Trophoblast cell (in vitro differentiated cells and primary cell): ENCODE results near the gene A4GNT.

Experiments
- DNase-seq, 2 donors: peaks; one replicate each; pipeline ENCODE4 v3.0.0-alpha.2; 2016
- H2AFZ ChIP-seq: 2 replicates; pipeline ENCODE4 v1.6.1; 2013; ENCODE audit warnings: low read length, moderate library complexity, mild to moderate bottlenecking; ENCODE audit not compliant: insufficient read depth, poor library complexity
- H2AK5ac ChIP-seq: 2 replicates; pipeline ENCODE4 v1.6.1; 2013; ENCODE audit warnings: mild to moderate bottlenecking, low read length
- H2BK120ac ChIP-seq: 2 replicates; pipeline ENCODE4 v1.6.1; 2013; ENCODE audit warnings: low read length, mild to moderate bottlenecking, moderate library complexity; ENCODE audit not compliant: insufficient read depth, poor library complexity
- H2BK12ac ChIP-seq: 2 replicates; pipeline ENCODE4 v1.6.1; 2013; ENCODE audit warnings: mild to moderate bottlenecking, low read length, moderate library complexity
- H2BK5ac ChIP-seq: 2 replicates; pipeline ENCODE4 v1.6.1; 2013; ENCODE audit warnings: low read length, low read depth, moderate library complexity, mild to moderate bottlenecking; ENCODE audit not compliant: poor library complexity
- H3K14ac ChIP-seq: 2 replicates; pipeline ENCODE4 v1.6.1; 2013; ENCODE audit warnings: mild to moderate bottlenecking, low read length
- H3K18ac ChIP-seq: 2 replicates; pipeline ENCODE4 v1.6.1; 2013; ENCODE audit warnings: mild to moderate bottlenecking, low read length
- H3K23ac ChIP-seq: 2 replicates; pipeline ENCODE4 v1.6.1; 2013; ENCODE audit warnings: low read length
- H3K27ac ChIP-seq: 2 replicates; pipeline ENCODE4 v1.5.1; 2013; ENCODE audit warnings: low read depth, mild to moderate bottlenecking, inconsistent platforms, low read length, moderate library complexity
- H3K27me3 ChIP-seq: 2 replicates; pipeline ENCODE4 v1.6.1; 2013; ENCODE audit warnings: inconsistent platforms, mild to moderate bottlenecking, low read length, moderate library complexity; ENCODE audit not compliant: insufficient read depth
- H3K36me3 ChIP-seq, 2 experiments: 1 replicate in 1 of 2; 2 replicates in 1 of 2; pipeline ENCODE4 v1.6.1; 2013; ENCODE audit warnings: low read length in 2 of 2, mild to moderate bottlenecking in 2 of 2, moderate library complexity in 1 of 2; ENCODE audit not compliant: insufficient read depth in 2 of 2, control insufficient read depth in 1 of 2
- H3K4ac ChIP-seq: 2 replicates; pipeline ENCODE4 v1.6.1; 2013; ENCODE audit warnings: low read depth, mild to moderate bottlenecking, low read length, moderate library complexity
- H3K4me1 ChIP-seq, 2 experiments: 1 replicate in 1 of 2; 2 replicates in 1 of 2; pipeline ENCODE4 v1.6.1; 2013; ENCODE audit warnings: low read length in 2 of 2, mild to moderate bottlenecking in 2 of 2, moderate library complexity in 1 of 2; ENCODE audit not compliant: insufficient read depth in 2 of 2, control insufficient read depth in 1 of 2
- H3K4me2 ChIP-seq: 2 replicates; pipeline ENCODE4 v1.6.1; 2013; ENCODE audit warnings: inconsistent platforms, mild to moderate bottlenecking, low read length, moderate library complexity
- H3K4me3 ChIP-seq: 2 replicates; pipeline ENCODE4 v1.5.1; 2013; ENCODE audit warnings: mild to moderate bottlenecking, low read depth, low read length, inconsistent platforms
- H3K79me1 ChIP-seq: one replicate; pipeline ENCODE4 v1.6.1; 2013; ENCODE audit warnings: low read length
- H3K79me2 ChIP-seq: 2 replicates; pipeline ENCODE4 v1.6.1; 2013; ENCODE audit warnings: low read length, mild to moderate bottlenecking; ENCODE audit not compliant: control insufficient read depth, insufficient read depth, poor library complexity
- H3K9ac ChIP-seq: 2 replicates; pipeline ENCODE4 v1.6.1; 2013; ENCODE audit warnings: mild to moderate bottlenecking, low read length
- H3K9me3 ChIP-seq: 2 replicates; pipeline ENCODE4 v1.6.1; 2013; ENCODE audit warnings: low read depth, mild to moderate bottlenecking, control low read depth, inconsistent platforms, low read length; ENCODE audit not compliant: insufficient read depth
- H4K12ac ChIP-seq: 2 replicates; pipeline ENCODE4 v1.6.1; 2013; ENCODE audit warnings: low read depth, mild to moderate bottlenecking, low read length, moderate library complexity
- H4K8ac ChIP-seq: 2 replicates; pipeline ENCODE4 v1.6.1; 2013; ENCODE audit warnings: low read depth, mild to moderate bottlenecking, low read length, moderate library complexity
- H4K91ac ChIP-seq: one replicate; pipeline ENCODE4 v1.6.1; 2013; ENCODE audit warnings: low read depth, mild to moderate bottlenecking, low read length, moderate library complexity
- WGBS: extraction: QIAGEN DNeasy Blood & Tissue Kit; methylation state at CpG from one replicate; pipeline ENCODE4 v1.1.7; 2013; ENCODE audit warnings: missing lambda C conversion rate; ENCODE audit not compliant: insufficient read length, insufficient coverage; ENCODE audit errors: extremely low coverage; 5-methylcytosine and 5-hydroxymethylcytosine counted together

The A4GNT gene

GRCh38 chr3:138127636-138128365 lies 4.4 kb downstream of the A4GNT start:
- Histone ChIP-seq H3K27ac (no peak overlapping the region), H2BK120ac (no peak overlapping the region), H3K4me1 (peaks cover 0 to 2% of the 10 kb centered on the region in 2 experiments), H3K14ac (no peak overlapping the region), H3K4me3 (no peak overlapping the region), H3K4me2 (no peak overlapping the region), H3K4ac (no peak overlapping the region), H2BK5ac (no peak overlapping the region), H4K12ac (no peak overlapping the region), H2BK12ac (no peak overlapping the region), H2AK5ac (no peak overlapping the region), H3K9ac (no peak overlapping the region), H3K27me3 (no peaks in the 10 kb centered on the region), H2AFZ (no peak overlapping the region), H3K18ac (no peak overlapping the region), H3K9me3 (peaks cover 2% of the 10 kb centered on the region), H3K36me3 (no peaks in the 10 kb centered on the region), H3K79me2 (no peaks in the 10 kb centered on the region), H4K8ac (no peak overlapping the region), H3K23ac (no peak overlapping the region), H4K91ac (no peak overlapping the region), H3K79me1 (no peaks in the 10 kb centered on the region)
- WGBS = no CpG with 5 or more reads among the region's 1 CpG
- DNase-seq = no peak

GRCh38 chr3:138125548-138126221 lies 6.5 kb downstream of the A4GNT start:
- H4K91ac ChIP-seq = no peak overlapping the region
- H3K4me3 ChIP-seq = no peak overlapping the region
- no peak overlapping the region for H3K4ac ChIP-seq
- no peak overlapping the region for H3K18ac ChIP-seq
- no peaks in the 10 kb centered on the region for H3K27me3 ChIP-seq
- no peaks in the 10 kb centered on the region for H3K36me3 ChIP-seq
- no peak overlapping the region for H2BK12ac ChIP-seq
- WGBS = no CpG with 5 or more reads among the region's 5 CpGs
- H2AK5ac ChIP-seq = no peak overlapping the region
- DNase-seq = peak in 1 of 2 donors; percentile 12
- no peak overlapping the region for H2BK120ac ChIP-seq
- H3K9ac ChIP-seq = no peak overlapping the region
- H3K27ac ChIP-seq = peak overlapping the region; percentile 79
- H3K4me2 ChIP-seq = peak overlapping the region; percentile 36
- no peak overlapping the region for H2AFZ ChIP-seq
- H3K14ac ChIP-seq = no peak overlapping the region
- H3K79me2 ChIP-seq = no peaks in the 10 kb centered on the region
- H2BK5ac ChIP-seq = peak overlapping the region; percentile 16
- H3K23ac ChIP-seq = no peak overlapping the region
- peaks cover 2% of the 10 kb centered on the region for H3K9me3 ChIP-seq
- no peak overlapping the region for H4K8ac ChIP-seq
- no peaks in the 10 kb centered on the region for H3K79me1 ChIP-seq
- no peak overlapping the region for H4K12ac ChIP-seq
- H3K4me1 ChIP-seq = peaks cover 0 to 2% of the 10 kb centered on the region in 2 experiments

DNA sequence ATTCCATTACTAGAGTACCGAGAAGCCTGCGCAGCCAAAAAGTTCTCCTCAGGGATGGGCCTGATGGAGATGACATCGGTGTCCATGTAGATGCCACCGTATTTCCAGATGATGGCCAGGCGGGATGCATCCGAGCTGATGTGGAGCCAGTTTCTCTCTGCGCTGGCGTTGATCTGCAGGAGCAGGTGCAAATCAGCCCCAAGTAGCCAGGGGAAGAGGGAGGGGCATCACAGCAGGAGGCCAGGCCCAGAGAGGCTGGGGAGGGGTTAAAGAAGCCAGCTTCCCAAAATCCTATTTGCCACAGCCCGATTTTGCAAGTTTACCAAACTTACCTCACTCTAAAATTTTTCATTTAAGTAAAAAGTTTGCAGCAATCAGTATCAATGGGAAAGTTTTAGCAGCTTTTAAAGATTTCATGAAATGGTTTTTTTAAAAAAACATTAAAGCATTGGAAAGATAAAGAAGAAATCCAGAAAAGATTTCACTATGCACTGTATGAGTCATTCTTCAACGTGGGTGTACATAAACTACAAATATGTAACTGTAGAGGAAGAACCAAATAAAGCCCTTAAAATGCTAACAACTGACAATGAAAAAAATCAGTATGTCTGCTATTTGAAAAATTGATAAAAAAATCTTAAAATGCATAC lies 7.4 kb downstream of the A4GNT start:
- Histone ChIP-seq H2BK5ac (no peak overlapping the region), H3K27me3 (no peaks in the 10 kb centered on the region), H3K23ac (no peak overlapping the region), H4K8ac (no peak overlapping the region), H3K79me2 (no peaks in the 10 kb centered on the region), H4K12ac (no peak overlapping the region), H2AK5ac (no peak overlapping the region), H3K4me2 (no peak overlapping the region), H3K18ac (no peak overlapping the region), H2BK12ac (no peak overlapping the region), H3K9me3 (peaks cover 2% of the 10 kb centered on the region), H2AFZ (no peak overlapping the region), H3K4me3 (no peak overlapping the region), H3K14ac (no peak overlapping the region), H3K79me1 (no peaks in the 10 kb centered on the region), H3K9ac (no peak overlapping the region), H3K36me3 (no peaks in the 10 kb centered on the region), H2BK120ac (no peak overlapping the region), H3K27ac (no peak overlapping the region), H3K4ac (no peak overlapping the region), H4K91ac (no peak overlapping the region), H3K4me1 (peaks cover 0 to 2% of the 10 kb centered on the region in 2 experiments)
- peak in 1 of 2 donors; percentile 11 for DNase-seq
- WGBS = no CpG with 5 or more reads among the region's 10 CpGs

DNA sequence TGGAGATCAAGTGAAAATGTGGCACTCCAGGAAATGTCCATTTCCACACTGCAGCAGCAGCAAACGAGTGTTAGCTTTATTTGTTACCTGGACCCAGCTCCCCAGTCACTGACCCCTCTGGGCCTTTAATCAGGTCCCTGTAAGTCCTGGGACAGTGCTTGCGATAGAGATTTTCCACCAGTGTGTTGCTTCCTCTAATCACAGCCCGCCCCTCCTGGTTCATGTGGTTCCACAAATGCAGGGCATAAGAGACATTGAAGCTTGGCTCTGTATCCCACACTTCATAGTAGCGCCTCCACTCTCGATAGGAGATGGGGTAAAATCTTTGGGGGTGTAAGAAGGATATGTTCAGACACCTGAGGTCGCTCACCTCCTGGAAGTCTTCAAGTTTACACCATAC lies 8.0 kb downstream of the A4GNT start:
- Histone ChIP-seq H3K27me3 (no peaks in the 10 kb centered on the region), H2BK12ac (no peak overlapping the region), H3K4me3 (no peak overlapping the region), H2BK120ac (no peak overlapping the region), H3K27ac (no peak overlapping the region), H3K4me1 (peaks cover 0 to 2% of the 10 kb centered on the region in 2 experiments), H3K79me1 (no peaks in the 10 kb centered on the region), H3K36me3 (no peaks in the 10 kb centered on the region), H3K18ac (no peak overlapping the region), H4K12ac (no peak overlapping the region), H3K79me2 (no peaks in the 10 kb centered on the region), H3K14ac (no peak overlapping the region), H4K8ac (no peak overlapping the region), H3K9me3 (peaks cover 2% of the 10 kb centered on the region), H3K4me2 (no peak overlapping the region), H3K4ac (no peak overlapping the region), H3K23ac (no peak overlapping the region), H3K9ac (no peak overlapping the region), H2BK5ac (no peak overlapping the region), H2AK5ac (no peak overlapping the region), H4K91ac (no peak overlapping the region), H2AFZ (no peak overlapping the region)
- WGBS = no CpG with 5 or more reads among the region's 6 CpGs
- no peak for DNase-seq
